ENCODE results near the gene SPEM3. TPM values are rescaled to one million over a fixed set of nuclear protein-coding genes. Genes with fewer than 3 reads are reported as not detected.

SPEM3 gene
- total RNA-seq, 1 donor from 2014 or later: not detected

GRCh38 chr17:7460850-7461660 lies 32.4 kb downstream of the SPEM3 start:
- H3K27ac Mint-ChIP-seq: no peak overlapping the region
- DNase-seq (ENCODE audit: low spot score, unreplicated experiment): no peak
- no peaks in the 10 kb centered on the region for H3K36me3 Mint-ChIP-seq (ENCODE audit: insufficient read depth)
- no peak overlapping the region for H3K4me3 Mint-ChIP-seq (ENCODE audit: low read depth)
- no peaks in the 10 kb centered on the region for H3K9me3 Mint-ChIP-seq (ENCODE audit: low read depth)
- TF ChIP-seq CTCF (IDR thresholded peaks at IDR 0.05; ENCODE audit: unreplicated experiment): no peak
- no peaks in the 10 kb centered on the region for H3K27me3 Mint-ChIP-seq
- H3K4me1 Mint-ChIP-seq (ENCODE audit: low read depth): no peaks in the 10 kb centered on the region

- H3K36me3 Mint-ChIP-seq (ENCODE audit: insufficient read depth): no peaks in the 10 kb centered on the region
- DNase-seq (ENCODE audit: low spot score, unreplicated experiment): no peak
- H3K4me1 Mint-ChIP-seq (ENCODE audit: low read depth): no peaks in the 10 kb centered on the region
- TF ChIP-seq CTCF (IDR thresholded peaks at IDR 0.05; ENCODE audit: unreplicated experiment): no peak
- H3K9me3 Mint-ChIP-seq (ENCODE audit: low read depth): no peaks in the 10 kb centered on the region
- no peak overlapping the region for H3K27ac Mint-ChIP-seq
- no peak overlapping the region for H3K4me3 Mint-ChIP-seq (ENCODE audit: low read depth)
- no peaks in the 10 kb centered on the region for H3K27me3 Mint-ChIP-seq
Measured at GRCh38 chr17:7462474-7463371, 34.1 kb downstream of the SPEM3 start.

GRCh38 chr17:7463372-7463846 lies 34.8 kb downstream of the SPEM3 start:
- TF ChIP-seq CTCF (IDR thresholded peaks at IDR 0.05; ENCODE audit: unreplicated experiment): no peak
- Mint-ChIP-seq H3K36me3 (ENCODE audit: insufficient read depth) (no peaks in the 10 kb centered on the region), H3K4me3 (ENCODE audit: low read depth) (no peak overlapping the region), H3K27me3 (no peaks in the 10 kb centered on the region), H3K4me1 (ENCODE audit: low read depth) (no peaks in the 10 kb centered on the region), H3K9me3 (ENCODE audit: low read depth) (no peaks in the 10 kb centered on the region), H3K27ac (no peak overlapping the region)
- no peak for DNase-seq (ENCODE audit: low spot score, unreplicated experiment)

GRCh38 chr17:7464081-7464480 lies 35.4 kb downstream of the SPEM3 start:
- no peak for TF ChIP-seq CTCF (IDR thresholded peaks at IDR 0.05; ENCODE audit: unreplicated experiment)
- Mint-ChIP-seq H3K27me3 (no peaks in the 10 kb centered on the region), H3K36me3 (ENCODE audit: insufficient read depth) (no peaks in the 10 kb centered on the region), H3K27ac (no peak overlapping the region), H3K4me1 (ENCODE audit: low read depth) (peaks cover 4% of the 10 kb centered on the region), H3K4me3 (ENCODE audit: low read depth) (no peak overlapping the region), H3K9me3 (ENCODE audit: low read depth) (no peaks in the 10 kb centered on the region)
- no peak for DNase-seq (ENCODE audit: low spot score, unreplicated experiment)

GRCh38 chr17:7465597-7466275 lies 37.1 kb downstream of the SPEM3 start:
- Mint-ChIP-seq H3K4me1 (ENCODE audit: low read depth) (peaks cover 4% of the 10 kb centered on the region), H3K27ac (no peak overlapping the region), H3K4me3 (ENCODE audit: low read depth) (no peak overlapping the region), H3K27me3 (no peaks in the 10 kb centered on the region), H3K36me3 (ENCODE audit: insufficient read depth) (no peaks in the 10 kb centered on the region), H3K9me3 (ENCODE audit: low read depth) (no peaks in the 10 kb centered on the region)
- TF ChIP-seq CTCF (IDR thresholded peaks at IDR 0.05; ENCODE audit: unreplicated experiment): no peak
- DNase-seq (ENCODE audit: low spot score, unreplicated experiment): no peak
